NK-92 (cell line): Measurements from ENCODE around the gene TBC1D2.
"Not testable (repeated sequence)": the region's sequence is repeated elsewhere in the genome, so short reads cannot be mapped to it uniquely, and the experiment has no call there.

Experiments
- DNase-seq: peaks from one replicate; lab custom pipeline; 2025; ENCODE audit not compliant: unreplicated experiment; lab: John Stamatoyannopoulos, UW

The TBC1D2 gene

GRCh38 chr9:98191671-98192502 is 63.6 kb downstream of the TBC1D2 start:
- no peak for DNase-seq

GRCh38 chr9:98191181-98191608 is 64.3 kb downstream of the TBC1D2 start:
- DNase-seq: no peak

DNA sequence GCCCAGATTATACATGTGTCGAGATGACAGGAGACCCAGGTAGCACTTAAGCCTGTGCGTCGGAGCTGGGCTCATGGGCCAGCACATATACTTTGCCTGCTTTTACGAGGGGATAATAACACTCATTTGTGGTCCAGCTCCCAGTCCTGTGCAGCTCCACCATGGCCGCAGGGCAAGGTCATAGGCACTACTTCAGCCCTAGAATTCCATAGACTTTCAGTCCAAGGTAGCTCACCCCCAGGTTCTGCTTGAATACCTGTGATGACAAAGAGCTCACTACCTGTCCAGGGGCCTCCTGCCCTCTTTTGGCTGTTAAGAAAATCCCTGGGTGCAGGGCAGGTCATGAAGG is 64.7 kb downstream of the TBC1D2 start:
- no peak for DNase-seq

DNA sequence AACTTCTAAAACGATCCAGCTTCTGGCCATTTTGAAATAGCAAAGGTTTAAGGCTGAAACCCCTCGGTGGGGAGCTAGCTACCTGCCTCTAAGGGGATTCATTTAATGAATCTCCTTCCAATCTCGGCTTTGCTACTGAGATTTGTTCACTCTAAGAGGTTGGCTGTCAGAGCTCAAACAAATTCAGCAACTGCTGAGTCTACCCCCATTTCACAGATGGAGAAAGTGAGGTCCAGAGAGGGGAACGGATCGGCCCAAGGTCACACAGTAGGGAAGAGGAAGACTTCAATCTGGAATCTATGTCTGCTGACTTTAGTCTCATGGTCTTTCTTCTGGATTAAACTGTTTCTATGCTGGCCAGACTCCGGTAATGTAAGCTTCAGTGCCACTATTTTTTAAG is 66.0 kb downstream of the TBC1D2 start:
- no peak for DNase-seq

GRCh38 chr9:98187926-98188325 is 67.5 kb downstream of the TBC1D2 start:
- no peak for DNase-seq

- no peak for DNase-seq
Measured at GRCh38 chr9:98186236-98186635, 69.2 kb downstream of the TBC1D2 start.

GRCh38 chr9:98185611-98186171 is 69.8 kb downstream of the TBC1D2 start:
- DNase-seq: no peak

GRCh38 chr9:98185021-98185567 is 70.4 kb downstream of the TBC1D2 start:
- no peak for DNase-seq

DNA sequence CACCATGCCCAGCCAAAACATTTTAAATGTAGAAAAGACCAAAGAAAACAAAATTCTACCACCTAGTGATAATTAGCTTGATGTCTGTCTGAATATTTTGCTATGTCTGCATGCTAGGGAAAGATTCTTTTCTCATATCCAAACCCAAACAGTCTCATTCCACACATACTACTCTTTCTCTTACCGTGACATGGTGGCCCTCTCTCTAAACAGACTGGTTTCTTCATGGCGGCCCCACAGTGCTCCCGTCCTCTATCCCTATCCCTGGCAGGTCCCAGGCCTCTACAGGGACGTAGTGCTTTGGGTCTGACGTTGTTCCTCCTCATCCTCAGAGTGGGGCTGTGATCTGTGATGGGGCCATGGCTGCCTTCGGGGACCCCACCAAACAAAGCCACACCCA is 71.1 kb downstream of the TBC1D2 start:
- DNase-seq: no peak

DNA sequence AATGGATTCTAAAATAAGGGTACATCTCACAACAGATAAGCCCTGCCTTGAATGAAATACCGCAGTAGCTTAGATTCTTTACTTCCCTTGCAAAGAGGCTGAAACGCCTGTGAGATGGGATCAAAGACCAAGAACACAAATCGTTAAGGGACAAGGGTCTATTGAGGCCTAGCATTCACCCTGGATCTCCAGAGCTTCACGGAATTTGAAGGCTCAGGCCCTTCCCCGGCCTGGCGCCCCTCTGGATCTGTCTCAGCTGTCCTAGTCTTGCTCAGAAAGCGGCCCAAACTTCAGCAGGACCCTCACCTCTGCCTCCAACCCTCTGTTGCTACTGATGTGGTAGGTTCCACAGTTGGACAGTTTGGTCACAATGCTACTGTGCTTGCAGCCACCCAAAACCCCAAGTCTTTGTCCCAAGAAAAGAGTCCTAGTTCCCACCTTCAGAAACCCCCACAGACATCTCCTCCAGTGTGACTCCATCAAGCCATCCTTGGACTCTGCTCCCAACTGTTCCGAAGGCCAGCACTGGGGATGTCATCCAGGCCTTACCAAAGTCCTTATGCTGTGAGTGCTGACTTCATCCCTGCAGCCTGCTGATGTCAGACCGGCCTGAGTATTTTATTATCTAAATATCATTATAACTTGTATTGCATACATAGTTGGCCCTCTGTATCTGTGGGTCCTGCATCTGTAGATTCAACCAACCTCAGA is 72.4 kb downstream of the TBC1D2 start:
- DNase-seq: no peak

GRCh38 chr9:98182069-98182820 is 73.2 kb downstream of the TBC1D2 start:
- DNase-seq: no peak

DNA sequence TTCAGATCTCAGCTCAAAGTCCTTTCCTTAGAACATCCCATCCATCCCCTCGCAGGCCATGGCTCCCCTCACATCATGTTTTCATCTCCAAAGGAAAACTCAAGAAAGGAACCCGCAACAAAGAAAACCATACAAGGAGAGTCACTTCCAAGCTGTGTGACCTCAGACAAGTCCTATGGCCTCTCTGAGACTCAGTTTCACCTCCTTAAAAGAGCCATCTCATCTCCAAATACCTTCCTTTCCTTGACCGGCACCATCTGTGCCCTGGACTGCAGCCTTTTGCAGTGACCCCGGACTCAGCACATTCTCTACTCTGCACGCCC is 73.7 kb downstream of the TBC1D2 start:
- no peak for DNase-seq

DNA sequence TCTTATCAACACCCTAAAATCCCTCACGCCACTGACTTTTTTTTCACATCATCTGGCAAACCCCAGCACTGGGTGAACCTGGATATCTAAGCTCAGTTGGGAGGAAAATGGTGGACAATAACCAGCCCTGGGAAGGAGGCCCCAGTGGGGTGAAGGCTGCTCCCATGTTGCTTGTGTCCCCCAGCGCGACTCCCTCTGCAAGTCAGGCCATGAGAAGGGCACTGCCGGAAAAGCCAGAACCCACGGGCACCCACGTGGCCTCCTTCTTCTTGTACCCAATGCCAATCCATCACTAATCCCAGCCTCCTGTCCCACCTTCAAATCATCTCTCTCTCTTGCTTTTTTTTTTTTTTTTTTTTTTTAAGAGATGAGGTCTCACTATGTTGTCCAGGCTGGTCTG is 74.5 kb downstream of the TBC1D2 start:
- no peak for DNase-seq

GRCh38 chr9:98178874-98179850 is 76.3 kb downstream of the TBC1D2 start:
- no peak for DNase-seq

GRCh38 chr9:98176391-98177259 is 78.8 kb downstream of the TBC1D2 start:
- no peak for DNase-seq

DNA sequence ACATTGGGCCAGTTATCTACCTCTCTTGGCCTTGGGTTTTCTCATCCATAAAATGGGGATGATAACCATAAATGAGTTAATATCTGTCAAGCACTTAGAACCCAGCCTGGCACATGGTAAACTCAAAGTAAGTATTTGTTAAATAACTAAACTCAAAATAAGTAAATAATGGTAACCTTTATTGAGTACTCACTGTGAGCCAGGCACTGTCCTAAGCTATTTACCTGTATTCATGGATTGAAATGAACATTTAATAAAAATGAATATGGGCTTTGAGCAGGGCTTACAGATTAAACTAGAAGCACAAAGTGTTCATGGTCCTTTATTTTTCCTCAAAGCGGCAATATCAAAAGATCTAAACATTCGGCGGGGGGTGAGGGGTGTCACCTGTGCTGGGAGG is 79.7 kb downstream of the TBC1D2 start:
- no peak for DNase-seq

DNA sequence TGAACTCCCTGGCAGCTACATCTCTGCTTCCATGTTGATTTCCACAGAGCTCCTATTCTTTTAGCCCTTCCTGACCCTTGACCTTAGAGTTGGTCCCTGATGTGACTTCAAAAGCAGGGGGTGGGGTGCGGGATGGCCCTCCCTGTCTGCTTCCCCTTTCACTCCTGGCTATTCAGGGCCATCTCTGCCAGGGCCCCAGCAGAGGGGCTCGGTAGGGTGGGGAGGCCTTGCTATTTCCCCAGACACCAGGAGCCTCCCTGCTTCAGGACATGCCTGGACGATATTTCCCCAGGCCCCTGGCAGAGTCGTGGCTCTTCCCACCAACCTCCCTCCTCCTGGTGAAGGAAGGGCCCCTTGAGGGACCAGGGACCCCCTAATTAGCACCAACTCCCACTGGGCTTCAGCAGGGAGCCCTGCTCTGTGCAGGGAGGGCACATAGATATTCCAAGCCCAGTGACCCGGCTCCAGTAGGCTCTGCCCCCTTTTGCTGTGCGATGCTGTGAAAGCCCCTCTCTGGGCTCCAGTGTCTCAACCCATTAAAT is 80.3 kb downstream of the TBC1D2 start:
- no peak for DNase-seq

- DNase-seq: not testable (repeated sequence)
Measured at GRCh38 chr9:98174502-98174918, 80.9 kb downstream of the TBC1D2 start.

DNA sequence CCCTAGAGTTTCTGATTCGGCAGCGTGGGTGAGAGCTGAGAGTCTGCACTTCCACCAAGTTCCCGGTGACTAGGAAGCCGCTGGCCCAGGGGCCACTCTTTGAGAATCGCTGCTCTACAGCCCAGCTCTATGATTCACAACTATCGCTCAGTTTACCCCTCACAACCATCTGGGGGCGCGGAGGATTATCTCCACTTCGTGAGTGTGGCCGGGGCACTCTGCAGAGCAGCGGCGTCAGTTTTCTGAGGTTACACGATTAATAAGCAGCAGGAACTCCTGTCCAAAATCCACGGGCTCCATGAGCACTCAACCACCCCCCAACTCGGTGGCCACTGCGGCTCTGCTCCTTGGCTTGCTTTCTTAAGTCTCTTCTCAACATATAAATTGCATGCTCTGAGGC is 82.3 kb downstream of the TBC1D2 start:
- no peak for DNase-seq
